ENCODE data around the gene BBS9. TPM values are rescaled to one million over a fixed set of nuclear protein-coding genes. Genes with fewer than 3 reads are reported as not detected.

The BBS9 gene
- total RNA-seq, 4 donors from 2014 or later, result 8.6 to 22.5 (median 15.8) TPM

GRCh38 chr7:33099154-33099940 lies 30.0 kb upstream of the BBS9 start:
- WGBS, 2 donors (ENCODE audit: low coverage in 1 of 2), result 68 to 97% methylated on average over 3 to 4 of the region's 4 CpGs
- H3K4me3 ChIP-seq, result no peak overlapping the region
- H3K27me3 ChIP-seq, result no peaks in the 10 kb centered on the region
- TF ChIP-seq POLR2A (IDR thresholded peaks at IDR 0.05), result no peak
- no peak for TF ChIP-seq CTCF (IDR thresholded peaks at IDR 0.05)
- TF ChIP-seq EP300 (IDR thresholded peaks at IDR 0.05; ENCODE audit: low read depth), result no peak
- no peak for TF ChIP-seq POLR2AphosphoS5 (IDR thresholded peaks at IDR 0.05)
- intact Hi-C loops (cut with DNase I; ENCODE audit: low total_unique reads), result no loop called here
- peaks cover 0 to 71% (median 27%) of the 10 kb centered on the region in 4 donors for H3K36me3 ChIP-seq
- no peaks in the 10 kb centered on the region for H3K4me1 ChIP-seq
- no peak overlapping the region for H3K27ac ChIP-seq
- H3K9me3 ChIP-seq, result no peaks in the 10 kb centered on the region
- no peak for DNase-seq
- in situ Hi-C loops (cut with MboI; ENCODE audit: low pct_ligation_motif_present in 1 of 4, low pct_unique_long_range_greater_than_20kb in 1 of 4, low sequenced_read_pairs in 3 of 4), result no loop called here

- in situ Hi-C loops (cut with MboI; ENCODE audit: low pct_ligation_motif_present in 1 of 4, low pct_unique_long_range_greater_than_20kb in 1 of 4, low sequenced_read_pairs in 3 of 4) (loop anchor here in 1 of 4 donors (25.0 kb wide), 1 partner anchor 613 kb away; the partner anchor contains the start of genes AVL9 and LSM5), intact Hi-C loops (cut with DNase I; ENCODE audit: low total_unique reads) (no loop called here)
- H3K4me3 ChIP-seq, result no peak overlapping the region
- no peak overlapping the region for H3K27ac ChIP-seq
- H3K27me3 ChIP-seq, result no peaks in the 10 kb centered on the region
- no peak for DNase-seq
- no peaks in the 10 kb centered on the region for H3K9me3 ChIP-seq
- TF ChIP-seq CTCF (IDR thresholded peaks at IDR 0.05), result no peak
- TF ChIP-seq POLR2AphosphoS5 (IDR thresholded peaks at IDR 0.05), result no peak
- TF ChIP-seq EP300 (IDR thresholded peaks at IDR 0.05; ENCODE audit: low read depth), result no peak
- no peak for TF ChIP-seq POLR2A (IDR thresholded peaks at IDR 0.05)
- peaks cover 0 to 58% (median 24%) of the 10 kb centered on the region in 4 donors for H3K36me3 ChIP-seq
- 85% methylated on average over 3 of the region's 3 CpGs for WGBS, 2 donors (ENCODE audit: low coverage in 1 of 2)
- peaks cover 0 to 9% (median under 1%) of the 10 kb centered on the region in 4 donors for H3K4me1 ChIP-seq
These were observed 28.6 kb upstream of the BBS9 start for GRCh38 chr7:33100770-33101169.

- H3K4me1 ChIP-seq, result peaks cover 1 to 20% (median 6%) of the 10 kb centered on the region in 4 donors
- no peak for DNase-seq
- TF ChIP-seq CTCF (IDR thresholded peaks at IDR 0.05), result no peak
- no peak for TF ChIP-seq POLR2AphosphoS5 (IDR thresholded peaks at IDR 0.05)
- TF ChIP-seq EP300 (IDR thresholded peaks at IDR 0.05; ENCODE audit: low read depth), result no peak
- no peak for TF ChIP-seq POLR2A (IDR thresholded peaks at IDR 0.05)
- no peaks in the 10 kb centered on the region for H3K27me3 ChIP-seq
- WGBS, 2 donors (ENCODE audit: low coverage in 1 of 2), result 82 to 88% methylated on average over 3 of the region's 3 CpGs
- no peak overlapping the region for H3K27ac ChIP-seq
- no peak overlapping the region for H3K4me3 ChIP-seq
- intact Hi-C loops (cut with DNase I; ENCODE audit: low total_unique reads) (no loop called here), in situ Hi-C loops (cut with MboI; ENCODE audit: low pct_ligation_motif_present in 1 of 4, low pct_unique_long_range_greater_than_20kb in 1 of 4, low sequenced_read_pairs in 3 of 4) (loop anchor here in 1 of 4 donors (25.0 kb wide), 1 partner anchor 615 kb away; the partner anchor contains the start of genes AVL9 and LSM5)
- H3K9me3 ChIP-seq, result no peaks in the 10 kb centered on the region
- H3K36me3 ChIP-seq, result peaks cover 0 to 47% (median 18%) of the 10 kb centered on the region in 4 donors
These were observed 27.5 kb upstream of the BBS9 start for GRCh38 chr7:33101906-33102305.

GRCh38 chr7:33107136-33108066 lies 22.0 kb upstream of the BBS9 start:
- intact Hi-C loops (cut with DNase I; ENCODE audit: low total_unique reads), result no loop called here
- in situ Hi-C loops (cut with MboI; ENCODE audit: low pct_ligation_motif_present in 1 of 4, low pct_unique_long_range_greater_than_20kb in 1 of 4, low sequenced_read_pairs in 3 of 4), result loop anchor here in 1 of 4 donors (25.0 kb wide), 1 partner anchor 620 kb away; the partner anchor contains the start of genes AVL9 and LSM5
- TF ChIP-seq POLR2A (IDR thresholded peaks at IDR 0.05), result no peak
- peak in 4 of 5 experiments; percentile 12 to 36 (median 13) for TF ChIP-seq CTCF (IDR thresholded peaks at IDR 0.05)

More at GRCh38 chr7:33107136-33108066, 22.0 kb upstream of the BBS9 start:
- peak; percentile 32 for DNase-seq
- Histone ChIP-seq H3K36me3 (peaks cover 0 to 11% (median 5%) of the 10 kb centered on the region in 4 donors), H3K4me3 (peak overlapping the region in 1 of 4 donors; percentile 100), H3K27me3 (no peaks in the 10 kb centered on the region), H3K27ac (peak overlapping the region in 1 of 4 donors; percentile 92), H3K4me1 (peaks cover 17 to 47% (median 23%) of the 10 kb centered on the region in 4 donors), H3K9me3 (no peaks in the 10 kb centered on the region)
- 12 to 50% methylated on average over 3 to 7 of the region's 7 CpGs for WGBS, 2 donors (ENCODE audit: low coverage in 1 of 2)
